ENCODE measurements around the gene MCOLN1. TPM values are rescaled to one million over a fixed set of nuclear protein-coding genes. Genes with fewer than 3 reads are reported as not detected.

MCOLN1 gene
- total and polyA plus RNA-seq, 12 donors, result 10.4 to 34.9 (median 15.1) TPM

DNA sequence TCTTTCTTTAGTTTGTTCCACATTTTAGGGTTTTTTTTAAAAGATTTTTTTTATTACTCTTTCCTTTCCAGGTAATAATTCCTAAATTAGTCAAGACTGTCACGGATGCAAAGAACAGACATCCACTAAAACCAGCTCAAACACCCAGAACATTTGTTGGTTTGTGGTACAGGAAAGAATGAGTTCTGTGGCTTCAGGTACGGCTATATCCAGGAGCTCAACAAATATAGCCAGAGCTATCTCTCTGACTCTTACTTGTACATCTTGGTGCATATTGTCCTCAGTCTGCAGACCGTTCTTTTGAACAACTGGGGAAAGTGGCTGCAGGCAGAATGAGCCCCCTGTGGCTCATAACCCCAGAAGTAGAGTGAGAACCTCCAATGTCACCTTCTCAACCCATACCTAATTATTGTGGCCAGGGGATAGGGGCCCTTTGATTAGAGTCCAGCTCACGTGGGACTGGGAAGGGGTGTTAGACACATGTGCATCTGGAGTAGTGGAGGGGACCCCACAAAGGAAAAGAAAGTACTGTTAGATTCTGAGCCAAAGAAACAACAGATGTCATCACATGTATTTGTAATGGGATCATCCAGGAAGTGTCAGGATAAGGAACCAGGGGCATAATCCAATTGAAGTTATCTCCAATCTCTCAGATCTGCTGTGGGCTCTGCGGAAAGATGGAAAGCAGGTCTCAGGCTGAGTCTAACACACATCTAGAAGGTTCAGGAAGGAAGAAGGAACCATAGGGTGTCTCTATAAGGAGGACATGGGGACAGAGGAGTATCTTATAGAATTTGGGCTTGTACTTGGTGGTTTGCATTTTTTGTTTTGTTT lies 8.4 kb upstream of the MCOLN1 start:
- Histone ChIP-seq H3K27me3 (peaks cover 0 to 19% (median 0%) of the 10 kb centered on the region in 7 donors), H3K4me3 (no peak overlapping the region), H3K27ac (no peak overlapping the region), H3K36me3 (peaks cover 0 to 1% (median 0%) of the 10 kb centered on the region in 9 donors), H3K4me1 (peaks cover 0 to 25% (median 10%) of the 10 kb centered on the region in 9 donors), H3K9me3 (no peaks in the 10 kb centered on the region)
- WGBS, 2 donors, result 83 to 86% methylated on average over 5 of the region's 5 CpGs
- DNase-seq, result no peak
- no peak for ATAC-seq
- intact Hi-C loops (cut with DNase I), result loop anchor here in 2 of 10 donors (2.0 to 10.0 kb wide), 2 partner anchors 19 to 119 kb away; no protein-coding TSS in a partner anchor
- TF ChIP-seq, protein P1, sequence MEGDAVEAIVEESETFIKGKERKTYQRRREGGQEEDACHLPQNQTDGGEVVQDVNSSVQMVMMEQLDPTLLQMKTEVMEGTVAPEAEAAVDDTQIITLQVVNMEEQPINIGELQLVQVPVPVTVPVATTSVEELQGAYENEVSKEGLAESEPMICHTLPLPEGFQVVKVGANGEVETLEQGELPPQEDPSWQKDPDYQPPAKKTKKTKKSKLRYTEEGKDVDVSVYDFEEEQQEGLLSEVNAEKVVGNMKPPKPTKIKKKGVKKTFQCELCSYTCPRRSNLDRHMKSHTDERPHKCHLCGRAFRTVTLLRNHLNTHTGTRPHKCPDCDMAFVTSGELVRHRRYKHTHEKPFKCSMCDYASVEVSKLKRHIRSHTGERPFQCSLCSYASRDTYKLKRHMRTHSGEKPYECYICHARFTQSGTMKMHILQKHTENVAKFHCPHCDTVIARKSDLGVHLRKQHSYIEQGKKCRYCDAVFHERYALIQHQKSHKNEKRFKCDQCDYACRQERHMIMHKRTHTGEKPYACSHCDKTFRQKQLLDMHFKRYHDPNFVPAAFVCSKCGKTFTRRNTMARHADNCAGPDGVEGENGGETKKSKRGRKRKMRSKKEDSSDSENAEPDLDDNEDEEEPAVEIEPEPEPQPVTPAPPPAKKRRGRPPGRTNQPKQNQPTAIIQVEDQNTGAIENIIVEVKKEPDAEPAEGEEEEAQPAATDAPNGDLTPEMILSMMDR (IDR thresholded peaks at IDR 0.05), result no peak

DNA sequence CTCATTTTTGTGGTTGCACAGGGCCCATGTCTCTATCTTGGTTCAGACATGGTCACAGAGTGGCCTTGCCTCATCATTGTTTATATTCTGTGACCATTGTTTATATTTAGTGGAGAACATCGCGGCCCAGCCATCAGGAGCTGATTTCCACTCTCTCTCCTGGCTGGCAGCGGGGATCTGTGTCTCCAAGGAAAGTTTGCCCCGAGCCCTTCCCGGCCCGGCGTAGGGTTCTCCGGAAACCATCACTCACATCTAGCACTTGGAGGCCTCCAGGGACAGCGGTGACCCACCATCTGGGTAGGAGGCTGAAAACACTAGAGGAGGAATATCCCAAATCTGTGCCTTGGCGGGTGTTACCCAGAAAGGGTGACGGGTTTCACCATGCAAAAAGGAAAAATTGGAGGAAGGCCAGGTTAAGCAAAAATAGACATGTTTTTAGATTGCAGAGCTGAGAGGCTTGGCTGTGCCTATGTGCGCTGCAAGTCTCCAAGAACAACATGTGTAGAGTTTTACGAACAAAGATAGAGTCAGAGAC lies 7.2 kb upstream of the MCOLN1 start:
- peak overlapping the region in 9 of 10 donors; percentile 26 to 64 (median 52) for H3K4me3 ChIP-seq
- H3K4me1 ChIP-seq, result peaks cover 0 to 25% (median 10%) of the 10 kb centered on the region in 9 donors
- H3K36me3 ChIP-seq, result peaks cover 0 to 13% (median 0%) of the 10 kb centered on the region in 9 donors
- peak in 7 of 8 donors; percentile 43 to 85 (median 46) for ATAC-seq
- WGBS, 2 donors, result 57 to 61% methylated on average over 13 of the region's 13 CpGs
- peaks cover 0 to 19% (median 0%) of the 10 kb centered on the region in 7 donors for H3K27me3 ChIP-seq
- TF ChIP-seq, protein P1 (IDR thresholded peaks at IDR 0.05), result no peak
- no peaks in the 10 kb centered on the region for H3K9me3 ChIP-seq
- intact Hi-C loops (cut with DNase I), result loop anchor here in 2 of 10 donors (2.0 to 10.0 kb wide), 2 partner anchors 20 to 120 kb away; no protein-coding TSS in a partner anchor
- peak overlapping the region; percentile 69 to 95 (median 87) for H3K27ac ChIP-seq
- DNase-seq, result peak in 1 of 2 donors; percentile 30

DNA sequence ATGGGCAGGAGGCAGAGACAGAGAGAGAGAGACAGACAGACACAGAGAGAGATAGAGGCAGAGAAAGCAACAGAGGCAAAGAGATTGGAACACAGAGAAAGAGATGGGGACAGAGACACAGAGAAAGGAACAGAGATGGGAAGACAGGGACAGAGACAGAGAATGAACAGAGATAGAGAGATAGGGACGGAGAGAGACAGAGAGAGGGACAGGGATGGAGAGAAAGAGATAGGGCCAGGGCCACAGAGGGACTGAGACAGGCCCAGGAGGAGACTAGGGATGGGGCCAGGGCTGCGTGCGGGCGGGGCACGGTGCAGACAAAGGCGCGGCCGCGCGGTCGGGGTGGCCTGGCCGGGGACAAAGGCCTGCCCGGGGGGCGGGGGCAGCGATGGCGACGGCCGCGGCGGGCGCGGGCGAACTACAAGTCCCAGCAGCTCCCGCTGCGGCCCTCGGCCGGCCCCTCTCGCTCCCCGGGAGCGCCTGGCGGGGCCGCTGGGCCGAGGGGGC lies 6.7 kb upstream of the MCOLN1 start, which contains the start of gene ZNF358:
Gene ZNF358 (plus strand): TSS at position 459 of the 507 bp plus-strand sequence. CDS start 3,140 bp downstream, outside the sequence.
- Histone ChIP-seq H3K4me1 (peaks cover 0 to 25% (median 10%) of the 10 kb centered on the region in 9 donors), H3K4me3 (peak within 1 kb of the TSS; percentile 63 to 90 (median 74)), H3K27me3 (peaks cover 0 to 19% (median 0%) of the 10 kb centered on the region in 7 donors), H3K36me3 (peaks cover 0 to 17% (median 0%) of the 10 kb centered on the region in 9 donors), H3K9me3 (no peaks in the 10 kb centered on the region), H3K27ac (peak within 1 kb of the TSS; percentile 80 to 95 (median 90))
- peak; percentile 70 to 87 for DNase-seq
- WGBS, 2 donors, result 2% methylated on average over 8 to 33 of the region's 33 CpGs
- TF ChIP-seq, protein P1 (IDR thresholded peaks at IDR 0.05), result no peak
- ATAC-seq, result peak; percentile 79 to 95 (median 91)
- intact Hi-C loops (cut with DNase I), result loop anchor here in 2 of 10 donors (2.0 to 10.0 kb wide), 2 partner anchors 21 to 121 kb away; no protein-coding TSS in a partner anchor

DNA sequence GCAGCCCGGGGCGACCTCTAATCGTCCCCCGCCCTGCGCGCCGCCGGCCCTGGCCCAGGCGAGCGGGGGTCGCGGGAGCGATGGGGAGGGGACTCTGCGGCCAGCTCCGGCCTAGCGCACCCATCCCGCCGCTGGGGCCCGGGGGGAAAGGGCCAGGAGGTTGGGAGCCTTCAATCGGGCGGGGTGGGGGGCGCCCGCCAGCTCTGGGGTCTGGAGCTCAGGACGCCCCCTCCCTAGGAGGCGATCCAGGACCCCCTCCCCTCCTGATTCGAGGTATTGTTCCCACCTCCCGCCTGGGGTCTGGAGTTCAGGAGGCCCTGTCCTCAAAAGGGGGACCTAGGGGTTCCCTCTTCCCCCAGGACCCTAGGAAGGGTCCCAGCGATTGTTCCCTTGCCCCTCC lies 6.1 kb upstream of the MCOLN1 start:
- DNase-seq (no peak), ATAC-seq (no peak)
- Histone ChIP-seq H3K4me1 (peaks cover 0 to 25% (median 10%) of the 10 kb centered on the region in 9 donors), H3K9me3 (no peaks in the 10 kb centered on the region), H3K27me3 (peaks cover 0 to 19% (median 0%) of the 10 kb centered on the region in 7 donors), H3K36me3 (peaks cover 0 to 17% (median 0%) of the 10 kb centered on the region in 9 donors), H3K4me3 (peak overlapping the region; percentile 63 to 90 (median 74)), H3K27ac (peak overlapping the region; percentile 79 to 93 (median 88))
- TF ChIP-seq, protein P1 (IDR thresholded peaks at IDR 0.05), result no peak
- intact Hi-C loops (cut with DNase I), result loop anchor here in 1 of 10 donors (10.0 kb wide), 1 partner anchor 122 kb away; no protein-coding TSS in a partner anchor
- WGBS, 2 donors, result 0 to 1% methylated on average over 27 of the region's 28 CpGs

Measured in heart right ventricle (tissue), 16 donors.